Naive B cell (primary cell): Measurements from ENCODE around the gene EIF4B. TPM values are rescaled to one million over a fixed set of nuclear protein-coding genes. Genes with fewer than 3 reads are reported as not detected.
"Not testable (repeated sequence)": the region's sequence is repeated elsewhere in the genome, so short reads cannot be mapped to it uniquely, and the experiment has no call there.

Source experiments
- ATAC-seq, 2 donors: fragments of 150-1000 bp; cut with Tn5 transposase; 2 replicates each; pipeline ENCODE4 v1.10.0; 2021; ENCODE audit warnings: low read depth in 2 of 2, mild to moderate bottlenecking in 2 of 2, moderate library complexity in 2 of 2
- DNase-seq: peaks from one replicate; pipeline ENCODE4 v3.0.0; 2022
- H3K27ac Mint-ChIP-seq, 6 donors: one replicate each; pipeline ENCODE4 v1.8.0; 2020 to 2022; ENCODE audit warnings: mild to moderate bottlenecking in 6 of 6, mixed read lengths in 6 of 6, moderate library complexity in 5 of 6, inconsistent platforms in 2 of 6
- H3K27me3 Mint-ChIP-seq, 3 donors: one replicate each; pipeline ENCODE4 v1.8.0; 2021 to 2022; ENCODE audit warnings: mixed read lengths in 3 of 3, mild to moderate bottlenecking in 1 of 3
- H3K36me3 Mint-ChIP-seq, 2 donors: one replicate each; pipeline ENCODE4 v1.8.0; 2020 to 2022; ENCODE audit warnings: mixed read lengths in 2 of 2, inconsistent platforms in 1 of 2, mild to moderate bottlenecking in 1 of 2
- H3K4me1 Mint-ChIP-seq, 3 donors: one replicate each; pipeline ENCODE4 v1.8.0; 2020 to 2022; ENCODE audit warnings: mixed read lengths in 3 of 3, inconsistent platforms in 1 of 3, mild to moderate bottlenecking in 1 of 3, moderate library complexity in 1 of 3
- H3K4me3 Mint-ChIP-seq, 8 donors: one replicate each; pipeline ENCODE4 v1.8.0; 2020 to 2022; ENCODE audit warnings: mild to moderate bottlenecking in 8 of 8, mixed read lengths in 8 of 8, moderate library complexity in 8 of 8, inconsistent platforms in 2 of 8
- H3K9me3 Mint-ChIP-seq, 7 donors: one replicate each; pipeline ENCODE4 v1.8.0; 2020 to 2022; ENCODE audit warnings: mixed read lengths in 7 of 7, mild to moderate bottlenecking in 5 of 7, inconsistent platforms in 2 of 7, moderate library complexity in 1 of 7
- polyA plus RNA-seq, 6 donors: library from polyadenylated mRNA; unstranded; fragments of 300-500 nt; fragmentation: Illumina TruSeq; gene quantifications; one replicate each; pipeline ENCODE4 v1.2.3, GENCODE V29; 2021; ENCODE audit warnings: low read depth in 6 of 6

Gene EIF4B
- polyA plus RNA-seq, 6 donors from 2014 or later, result 69.1 to 104 (median 87.0) TPM

DNA sequence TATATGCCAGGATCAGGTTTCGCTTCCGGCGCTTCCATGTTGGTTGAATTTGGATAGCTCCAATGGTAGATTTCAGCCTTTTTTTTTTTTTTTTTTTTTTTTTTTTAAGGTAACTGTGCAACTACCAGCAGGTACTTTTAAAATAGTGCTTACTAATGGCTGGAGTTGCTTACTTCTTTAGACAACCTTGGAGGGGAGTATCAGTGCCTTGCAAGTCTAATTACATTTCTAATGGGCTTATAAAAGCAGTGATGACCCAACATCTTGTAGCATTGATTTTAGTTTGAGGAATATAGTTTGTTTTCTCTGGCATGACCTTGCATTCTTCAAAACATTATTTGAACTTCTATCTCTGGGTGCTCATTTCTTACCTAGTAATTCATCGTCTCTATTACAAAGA is 1.1 kb downstream of the EIF4B start:
- Mint-ChIP-seq H3K4me1 (peaks cover 32 to 67% (median 37%) of the 10 kb centered on the region in 3 donors), H3K36me3 (peaks cover 0 to 7% of the 10 kb centered on the region in 2 donors), H3K4me3 (peak overlapping the region; percentile 96 to 100 (median 99)), H3K9me3 (no peaks in the 10 kb centered on the region), H3K27me3 (no peaks in the 10 kb centered on the region), H3K27ac (peak overlapping the region; percentile 97 to 100 (median 99))
- DNase-seq (no peak), ATAC-seq (no peak)

DNA sequence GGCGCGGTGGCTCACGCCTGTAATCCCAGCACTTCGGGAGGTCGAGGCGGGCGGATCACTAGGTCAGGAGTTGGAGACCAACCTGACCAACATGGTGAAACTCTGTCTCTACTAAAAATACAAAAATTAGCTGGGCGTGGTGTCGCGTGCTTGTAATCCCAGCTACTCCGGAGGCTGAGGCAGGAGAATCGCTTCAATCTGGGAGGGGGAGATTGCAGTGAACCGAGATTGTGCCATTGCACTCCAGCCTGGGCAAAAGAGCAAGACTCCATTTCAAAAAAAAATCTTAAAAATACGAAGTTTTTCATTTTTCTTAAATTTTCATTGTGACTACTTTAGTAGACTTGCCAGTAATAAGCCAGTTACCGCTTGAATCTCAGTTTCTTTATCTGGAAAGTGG is 2.5 kb downstream of the EIF4B start:
- Mint-ChIP-seq H3K4me3 (peak overlapping the region in 5 of 8 donors; percentile 13 to 99 (median 78)), H3K4me1 (peaks cover 32 to 74% (median 37%) of the 10 kb centered on the region in 3 donors)

GRCh38 chr12:53010955-53011354 is 4.7 kb downstream of the EIF4B start:
- no peak overlapping the region for H3K4me3 Mint-ChIP-seq
- H3K27ac Mint-ChIP-seq, result peak overlapping the region in 1 of 6 donors; percentile 42
- peaks cover 0 to 7% of the 10 kb centered on the region in 2 donors for H3K36me3 Mint-ChIP-seq
- no peaks in the 10 kb centered on the region for H3K9me3 Mint-ChIP-seq
- no peak for DNase-seq
- no peak for ATAC-seq
- no peaks in the 10 kb centered on the region for H3K27me3 Mint-ChIP-seq
- H3K4me1 Mint-ChIP-seq, result peaks cover 34 to 74% (median 42%) of the 10 kb centered on the region in 3 donors

More for the DNA sequence above, 2.5 kb downstream of the EIF4B start:
- ATAC-seq, H3K27me3 Mint-ChIP-seq, DNase-seq, H3K36me3 Mint-ChIP-seq, H3K9me3 Mint-ChIP-seq: not testable (repeated sequence)
- peak overlapping the region in 2 of 6 donors; percentile 24 to 54 for H3K27ac Mint-ChIP-seq

DNA sequence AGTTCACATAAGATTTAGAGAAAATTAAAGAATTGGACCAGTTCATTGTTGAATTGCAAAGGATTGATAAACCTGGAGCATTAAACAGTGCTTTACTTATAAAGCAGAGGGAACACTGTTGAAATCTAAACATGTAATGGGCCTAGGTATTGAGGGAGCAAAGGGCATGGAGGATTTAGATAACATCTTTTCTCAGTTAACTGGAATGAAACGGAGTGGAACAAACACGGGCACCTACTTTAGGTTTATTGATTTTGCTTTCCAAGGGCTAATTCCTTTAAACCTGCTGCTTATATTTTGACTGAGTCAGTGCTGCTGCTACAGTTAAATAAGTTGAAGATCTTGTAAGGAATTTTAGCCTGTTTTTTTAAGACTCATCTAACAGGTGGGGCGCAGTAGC is 5.6 kb downstream of the EIF4B start:
- H3K4me1 Mint-ChIP-seq, result peaks cover 27 to 67% (median 34%) of the 10 kb centered on the region in 3 donors
- DNase-seq (no peak), ATAC-seq (no peak)
- H3K27ac Mint-ChIP-seq, result peak overlapping the region in 2 of 6 donors; percentile 42 to 71
- H3K9me3 Mint-ChIP-seq, result no peaks in the 10 kb centered on the region
- peaks cover 0 to 7% of the 10 kb centered on the region in 2 donors for H3K36me3 Mint-ChIP-seq
- H3K4me3 Mint-ChIP-seq, result no peak overlapping the region
- H3K27me3 Mint-ChIP-seq, result no peaks in the 10 kb centered on the region

GRCh38 chr12:53012928-53013327 is 6.7 kb downstream of the EIF4B start:
- Mint-ChIP-seq H3K27ac (peak overlapping the region in 1 of 6 donors; percentile 29), H3K4me1 (peaks cover 19 to 58% (median 24%) of the 10 kb centered on the region in 3 donors), H3K9me3 (no peaks in the 10 kb centered on the region), H3K27me3 (no peaks in the 10 kb centered on the region), H3K4me3 (no peak overlapping the region), H3K36me3 (peaks cover 0 to 13% of the 10 kb centered on the region in 2 donors)
- DNase-seq, result no peak
- no peak for ATAC-seq

DNA sequence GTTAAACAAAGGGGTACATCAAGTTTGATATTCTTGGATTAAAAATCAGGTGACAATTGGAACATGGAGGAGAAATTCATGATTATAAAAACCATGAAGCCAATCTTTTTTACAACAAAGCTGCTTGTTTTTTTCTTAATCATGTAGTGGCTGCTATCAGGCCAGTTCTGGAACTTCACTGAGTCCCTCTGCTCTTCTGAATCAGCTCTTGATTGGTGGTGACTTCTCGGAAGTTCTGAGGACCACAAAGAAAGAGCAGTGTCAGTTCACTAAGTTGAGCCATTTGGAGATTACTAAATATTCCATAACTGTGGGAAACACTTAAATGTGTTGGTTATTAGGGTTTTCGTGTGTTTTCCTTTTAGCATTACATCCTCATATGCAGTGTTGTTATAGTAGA is 8.5 kb downstream of the EIF4B start:
- peaks cover 8 to 18% of the 10 kb centered on the region in 2 donors for H3K36me3 Mint-ChIP-seq
- no peaks in the 10 kb centered on the region for H3K9me3 Mint-ChIP-seq
- H3K4me3 Mint-ChIP-seq, result no peak overlapping the region
- peaks cover 15 to 41% (median 15%) of the 10 kb centered on the region in 3 donors for H3K4me1 Mint-ChIP-seq
- no peak for ATAC-seq
- no peaks in the 10 kb centered on the region for H3K27me3 Mint-ChIP-seq
- H3K27ac Mint-ChIP-seq, result peak overlapping the region in 1 of 6 donors; percentile 57
- DNase-seq, result no peak

GRCh38 chr12:53025250-53025649 is 19.0 kb downstream of the EIF4B start:
- Mint-ChIP-seq H3K27me3 (no peaks in the 10 kb centered on the region), H3K9me3 (no peaks in the 10 kb centered on the region), H3K36me3 (peaks cover 24 to 26% of the 10 kb centered on the region in 2 donors), H3K4me1 (peaks cover 0 to 13% (median 0%) of the 10 kb centered on the region in 3 donors), H3K27ac (peak overlapping the region in 1 of 6 donors; percentile 14), H3K4me3 (no peak overlapping the region)
- ATAC-seq (no peak), DNase-seq (no peak)

DNA sequence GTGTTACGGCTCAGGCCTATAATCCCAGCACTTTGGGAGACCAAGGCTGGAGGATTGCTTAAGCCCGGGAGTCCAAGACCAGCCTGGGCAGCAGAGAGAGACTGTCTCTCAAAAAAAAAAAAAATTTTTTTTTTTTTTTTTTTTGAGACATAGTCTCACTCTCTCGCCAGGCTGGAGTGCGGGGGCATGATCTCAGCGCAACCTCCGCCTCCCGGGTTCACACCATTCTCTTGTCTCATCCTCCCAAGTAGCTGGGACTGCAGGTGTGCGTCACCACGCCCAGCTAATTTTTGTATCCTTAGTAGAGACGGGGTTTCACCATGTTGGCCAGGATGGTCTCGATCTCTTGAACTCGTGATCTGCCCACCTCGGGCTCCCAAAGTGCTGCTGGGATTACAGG is 20.8 kb downstream of the EIF4B start:
- not testable (repeated sequence) for DNase-seq, ATAC-seq, H3K27me3 Mint-ChIP-seq, H3K27ac Mint-ChIP-seq, H3K9me3 Mint-ChIP-seq, H3K4me3 Mint-ChIP-seq
- peaks cover 0 to 12% (median 0%) of the 10 kb centered on the region in 3 donors for H3K4me1 Mint-ChIP-seq
- H3K36me3 Mint-ChIP-seq, result peaks cover 23% of the 10 kb centered on the region in 2 donors

GRCh38 chr12:53031616-53032015 is 25.4 kb downstream of the EIF4B start:
- Mint-ChIP-seq H3K27me3 (no peaks in the 10 kb centered on the region), H3K27ac (no peak overlapping the region), H3K4me1 (peaks cover 0 to 6% (median 0%) of the 10 kb centered on the region in 3 donors), H3K9me3 (no peaks in the 10 kb centered on the region), H3K4me3 (no peak overlapping the region), H3K36me3 (peaks cover 14 to 21% of the 10 kb centered on the region in 2 donors)
- no peak for ATAC-seq
- DNase-seq, result no peak

GRCh38 chr12:53033832-53034231 is 27.6 kb downstream of the EIF4B start:
- peaks cover 5 to 18% of the 10 kb centered on the region in 2 donors for H3K36me3 Mint-ChIP-seq
- not testable (repeated sequence) for H3K9me3 Mint-ChIP-seq, H3K4me1 Mint-ChIP-seq, DNase-seq, H3K4me3 Mint-ChIP-seq, ATAC-seq, H3K27me3 Mint-ChIP-seq
- peak overlapping the region in 1 of 6 donors; percentile 70 for H3K27ac Mint-ChIP-seq

DNA sequence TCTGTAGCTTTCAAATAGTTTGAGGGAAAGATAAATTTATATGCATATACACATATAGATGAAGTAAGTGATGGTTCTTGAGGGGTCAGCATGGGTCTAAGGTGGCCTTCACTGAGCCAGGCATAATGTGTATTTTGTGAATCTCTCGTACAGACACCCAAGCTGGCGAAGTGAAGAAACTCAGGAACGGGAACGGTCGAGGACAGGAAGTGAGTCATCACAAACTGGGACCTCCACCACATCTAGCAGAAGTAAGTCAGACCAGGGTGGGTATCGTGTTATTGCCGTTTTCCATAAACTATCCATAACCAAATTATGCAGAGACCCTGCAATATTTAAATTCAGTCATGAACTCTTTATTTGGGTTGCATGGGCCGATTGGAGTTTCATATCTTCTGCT is 28.2 kb downstream of the EIF4B start:
- peaks cover 8 to 22% of the 10 kb centered on the region in 2 donors for H3K36me3 Mint-ChIP-seq
- H3K27me3 Mint-ChIP-seq, result no peaks in the 10 kb centered on the region
- H3K27ac Mint-ChIP-seq, result peak overlapping the region in 2 of 6 donors; percentile 42 to 80
- H3K4me3 Mint-ChIP-seq, result no peak overlapping the region
- H3K9me3 Mint-ChIP-seq, result no peaks in the 10 kb centered on the region
- peaks cover 2 to 7% (median 4%) of the 10 kb centered on the region in 3 donors for H3K4me1 Mint-ChIP-seq
- DNase-seq (no peak), ATAC-seq (no peak)

GRCh38 chr12:53036802-53037201 is 30.5 kb downstream of the EIF4B start:
- no peak overlapping the region for H3K27ac Mint-ChIP-seq
- H3K36me3 Mint-ChIP-seq, result peaks cover 8 to 26% of the 10 kb centered on the region in 2 donors
- DNase-seq, result no peak
- H3K9me3 Mint-ChIP-seq, result no peaks in the 10 kb centered on the region
- H3K27me3 Mint-ChIP-seq, result no peaks in the 10 kb centered on the region
- ATAC-seq, result no peak
- H3K4me1 Mint-ChIP-seq, result peaks cover 2 to 7% (median 4%) of the 10 kb centered on the region in 3 donors
- H3K4me3 Mint-ChIP-seq, result no peak overlapping the region

- H3K27me3 Mint-ChIP-seq, result no peaks in the 10 kb centered on the region
- DNase-seq (no peak), ATAC-seq (no peak)
- H3K4me3 Mint-ChIP-seq, result no peak overlapping the region
- H3K27ac Mint-ChIP-seq, result peak overlapping the region in 1 of 6 donors; percentile 57
- peaks cover 4 to 13% (median 8%) of the 10 kb centered on the region in 3 donors for H3K4me1 Mint-ChIP-seq
- H3K9me3 Mint-ChIP-seq, result no peaks in the 10 kb centered on the region
- peaks cover 8 to 15% of the 10 kb centered on the region in 2 donors for H3K36me3 Mint-ChIP-seq
Measured at GRCh38 chr12:53039851-53040250, 33.6 kb downstream of the EIF4B start.

- DNase-seq (no peak), ATAC-seq (no peak)
- Mint-ChIP-seq H3K9me3 (no peaks in the 10 kb centered on the region), H3K4me3 (peak overlapping the region in 1 of 8 donors; percentile 62), H3K4me1 (peaks cover 16 to 23% (median 19%) of the 10 kb centered on the region in 3 donors), H3K36me3 (peaks cover 8 to 11% of the 10 kb centered on the region in 2 donors), H3K27ac (peak overlapping the region in 2 of 6 donors; percentile 67 to 89), H3K27me3 (no peaks in the 10 kb centered on the region)
Measured at GRCh38 chr12:53042607-53043454, 36.6 kb downstream of the EIF4B start.
